Embryonic facial prominence (tissue), 1 donor: Measurements from ENCODE around the gene CACNB3.
A peak's percentile ranks its signal among the peaks of the same experiment; 100 is the strongest.
"Not testable (repeated sequence)": the region's sequence is repeated elsewhere in the genome, so short reads cannot be mapped to it uniquely, and the experiment has no call there.

Experiments used
- DNase-seq: peaks from one replicate; pipeline ENCODE4 v3.0.0-alpha.2; 2016; ENCODE audit errors: extremely low spot score

The CACNB3 gene

GRCh38 chr12:48854932-48855331, 36.6 kb downstream of the CACNB3 start:
- DNase-seq: not testable (repeated sequence)

- no peak for DNase-seq
These were observed 38.1 kb downstream of the CACNB3 start for GRCh38 chr12:48856379-48856778.

GRCh38 chr12:48857278-48857994, 39.1 kb downstream of the CACNB3 start:
- no peak for DNase-seq

GRCh38 chr12:48858043-48858442, 39.7 kb downstream of the CACNB3 start:
- DNase-seq: no peak

- no peak for DNase-seq
These were observed 41.3 kb downstream of the CACNB3 start for GRCh38 chr12:48859607-48860006.

GRCh38 chr12:48860236-48860635, 41.9 kb downstream of the CACNB3 start:
- not testable (repeated sequence) for DNase-seq

- DNase-seq: no peak
These were observed 42.8 kb downstream of the CACNB3 start for GRCh38 chr12:48861111-48861510.

GRCh38 chr12:48862760-48863159, 44.5 kb downstream of the CACNB3 start:
- DNase-seq: no peak

- no peak for DNase-seq
These were observed 45.0 kb downstream of the CACNB3 start for GRCh38 chr12:48863291-48863690.

- peak; percentile 90 for DNase-seq
These were observed 47.2 kb downstream of the CACNB3 start, which contains the start of gene RND1 for GRCh38 chr12:48865281-48866051. RND1 (minus strand) TSS chr12:48865870; CDS start chr12:48865767, 103 bp downstream.

GRCh38 chr12:48866052-48866711, 47.9 kb downstream of the CACNB3 start:
- DNase-seq: no peak

- no peak for DNase-seq
These were observed 50.2 kb downstream of the CACNB3 start for GRCh38 chr12:48868451-48868850.

- no peak for DNase-seq
These were observed 50.9 kb downstream of the CACNB3 start for GRCh38 chr12:48869191-48869590.

GRCh38 chr12:48873096-48873495, 54.8 kb downstream of the CACNB3 start:
- no peak for DNase-seq

- not testable (repeated sequence) for DNase-seq
These were observed 55.2 kb downstream of the CACNB3 start for GRCh38 chr12:48873534-48873933.

- DNase-seq: no peak
These were observed 57.7 kb downstream of the CACNB3 start for GRCh38 chr12:48875944-48876515.
